Measurements from ENCODE around the gene TRIM14.

- no peak for TF ChIP-seq EZH2 (IDR thresholded peaks at IDR 0.05; ENCODE audit: low read depth)
- no peak for TF ChIP-seq CTCF (conservative IDR thresholded peaks at IDR 0.05)
These were observed 45.9 kb upstream of the TRIM14 start for GRCh38 chr9:98164912-98165311.
